ENCODE results near the gene RALB. TPM values are rescaled to one million over a fixed set of nuclear protein-coding genes. Genes with fewer than 3 reads are reported as not detected.
A peak's percentile ranks its signal among the peaks of the same experiment; 100 is the strongest.
"Not testable (repeated sequence)": the region's sequence is repeated elsewhere in the genome, so short reads cannot be mapped to it uniquely, and the experiment has no call there.

The RALB gene
- total RNA-seq, 1 donor from 2014 or later, result 35.6 TPM

- DNase-seq, result no peak
Observed at GRCh38 chr2:120243211-120243610, 9.4 kb upstream of the RALB start.

DNA sequence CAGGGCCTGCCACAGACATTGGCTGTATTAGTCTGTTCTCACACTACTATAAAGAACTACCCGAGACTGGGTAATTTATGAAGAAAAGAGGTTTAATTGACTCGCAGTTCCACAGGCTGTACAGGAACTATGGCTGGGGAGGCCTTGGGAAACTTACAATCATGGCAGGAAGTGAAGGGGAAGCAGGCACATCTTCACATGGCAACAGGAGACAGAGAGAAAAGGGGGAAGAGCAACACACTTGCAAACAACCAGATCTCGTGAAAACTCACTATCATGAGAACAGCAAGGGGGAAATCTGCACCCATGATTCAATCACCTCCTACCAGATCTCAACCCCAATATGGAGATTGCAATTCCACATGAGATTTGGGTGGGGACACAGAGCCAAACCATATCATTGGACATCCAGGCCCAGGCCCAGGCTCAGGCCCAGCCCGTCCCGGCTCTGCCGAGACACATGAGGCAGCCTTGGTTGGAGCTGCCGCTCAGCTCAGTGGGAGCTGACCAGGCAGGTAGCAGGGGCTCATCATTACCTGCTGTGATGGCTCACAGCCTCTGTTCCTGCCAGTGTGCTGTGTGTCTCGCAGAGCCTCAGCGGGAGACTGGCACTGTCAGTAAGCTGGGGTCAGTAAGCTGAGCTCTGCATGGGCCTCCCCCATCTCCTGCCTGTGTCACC, 8.6 kb upstream of the RALB start:
- no peak for DNase-seq

- DNase-seq, result no peak
Observed at GRCh38 chr2:120244656-120245519, 7.8 kb upstream of the RALB start.

GRCh38 chr2:120245520-120246332, 6.9 kb upstream of the RALB start:
- no peak for DNase-seq

DNA sequence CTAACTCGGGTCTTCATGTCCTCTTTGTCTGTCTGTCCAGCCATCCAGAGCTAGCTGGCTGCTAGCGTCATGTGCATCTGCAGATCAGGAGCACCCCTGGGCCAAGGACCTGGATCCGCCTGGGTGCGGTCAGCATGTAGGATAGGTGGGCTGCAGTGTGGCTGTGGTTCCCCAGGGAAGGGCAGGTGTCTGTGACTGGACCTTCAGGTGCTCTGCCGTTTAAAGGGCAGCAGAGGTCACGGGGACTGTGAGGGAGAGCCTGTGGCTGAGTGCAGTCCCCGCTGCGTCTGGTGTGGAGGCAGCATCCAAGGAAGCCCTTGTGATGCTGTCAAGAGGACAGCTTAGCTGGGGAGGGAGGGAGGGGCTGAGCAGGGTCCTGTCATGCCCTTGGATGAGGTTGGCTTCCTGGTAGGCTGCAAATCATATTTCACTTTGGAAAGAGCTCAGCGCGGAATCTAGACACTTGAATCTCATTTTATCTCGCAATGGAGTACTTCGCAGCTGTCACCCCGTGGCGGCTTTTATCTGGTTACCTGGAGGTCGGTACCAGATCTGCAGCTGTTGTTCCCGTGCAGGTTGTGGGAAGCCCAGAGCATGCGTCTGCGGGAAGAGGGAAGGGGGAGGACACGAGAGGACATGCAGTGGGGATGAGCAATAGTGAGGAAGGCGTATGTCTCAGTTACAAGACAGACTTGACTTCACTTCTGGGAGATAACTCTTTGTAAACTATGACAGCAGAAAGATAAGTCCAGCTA, 5.9 kb upstream of the RALB start:
- DNase-seq, result no peak

- no peak for DNase-seq
Observed at GRCh38 chr2:120247851-120248250, 4.8 kb upstream of the RALB start.

DNA sequence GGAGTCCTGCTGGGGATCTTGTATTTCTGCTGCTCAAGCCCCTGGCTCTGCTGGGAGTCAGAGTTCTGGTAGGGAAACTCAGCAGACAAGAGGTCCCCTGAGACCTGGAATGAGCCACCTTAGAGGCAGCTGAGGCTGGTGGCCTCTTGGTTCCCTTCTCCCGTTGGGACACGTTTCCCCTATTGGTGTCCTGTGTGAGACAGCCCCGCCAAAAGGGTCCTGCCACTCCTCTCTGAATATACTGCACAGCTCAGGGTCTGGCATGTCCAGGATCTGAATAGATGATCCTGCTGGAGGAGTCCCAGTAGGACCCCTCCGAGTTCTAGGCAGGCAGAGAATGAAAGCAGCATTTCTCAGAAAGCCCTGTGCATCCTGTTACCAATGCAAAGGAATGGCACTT, 2.0 kb upstream of the RALB start:
- DNase-seq, result no peak

DNA sequence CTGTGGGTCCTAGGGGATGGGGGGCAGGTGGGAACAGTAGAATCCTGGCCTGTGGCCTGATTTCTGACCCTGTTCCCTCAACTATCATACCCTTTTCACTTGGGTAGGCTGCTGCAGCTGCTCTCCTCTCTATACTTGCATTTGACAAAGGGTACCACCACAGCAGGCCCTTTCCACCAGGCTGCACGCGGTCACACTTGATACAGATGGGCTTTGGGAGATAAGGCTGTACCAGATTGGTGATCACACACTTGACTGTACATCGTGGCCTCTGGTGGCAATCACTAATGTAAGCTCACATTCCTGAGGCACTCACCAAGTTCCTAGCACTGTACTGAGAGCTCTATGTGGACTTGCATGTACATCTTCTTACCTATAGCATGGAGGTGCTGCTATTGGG, 1.6 kb upstream of the RALB start:
- DNase-seq, result no peak

- no peak for DNase-seq
Observed at GRCh38 chr2:120251880-120252224, 800 bp upstream of the RALB start.

DNA sequence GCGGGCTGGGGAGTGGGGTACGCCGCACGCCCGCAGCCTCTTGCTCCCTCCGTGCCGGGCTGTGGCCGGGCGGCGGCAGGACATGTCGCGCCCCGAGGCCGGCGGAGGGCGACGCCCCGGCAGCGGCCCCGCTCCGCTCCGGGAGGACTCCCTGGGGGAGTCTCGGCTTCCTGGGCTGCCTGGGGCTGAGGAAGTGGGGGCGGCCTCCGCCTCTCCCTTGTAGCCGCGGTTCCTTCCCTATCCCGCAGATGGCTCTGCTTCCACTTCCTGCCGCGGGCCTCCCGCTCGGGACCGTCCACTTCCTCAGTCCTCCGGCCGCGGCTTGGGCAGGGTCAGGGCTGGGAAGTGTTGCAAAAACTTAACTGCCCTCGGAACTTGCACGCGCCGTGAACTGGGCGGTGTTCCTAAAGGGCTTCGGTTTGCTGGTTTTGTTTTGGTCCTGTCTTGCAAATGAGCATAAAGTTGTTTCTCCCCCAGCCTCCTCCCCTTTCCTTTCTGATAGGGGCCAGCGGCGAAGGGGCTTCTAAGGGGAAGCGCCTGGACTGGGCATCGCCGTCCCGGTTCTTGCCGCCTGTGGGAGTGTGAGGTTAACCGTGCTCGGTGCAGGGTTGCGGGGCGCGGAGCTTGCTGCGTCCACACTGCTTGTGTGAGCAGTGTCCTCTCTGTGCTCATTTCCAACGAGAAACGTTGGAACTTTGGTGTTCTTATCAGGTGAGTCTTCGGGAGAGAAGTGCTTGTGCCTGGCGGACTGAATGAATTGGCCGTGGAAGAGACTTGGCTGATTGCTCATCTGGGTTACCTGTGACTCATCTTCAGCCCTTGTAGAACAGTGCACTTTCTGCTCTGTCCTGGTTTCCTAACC, 600 bp downstream of the RALB start:
- peak; percentile 67 for DNase-seq

GRCh38 chr2:120254178-120254577, 1.5 kb downstream of the RALB start:
- no peak for DNase-seq

DNA sequence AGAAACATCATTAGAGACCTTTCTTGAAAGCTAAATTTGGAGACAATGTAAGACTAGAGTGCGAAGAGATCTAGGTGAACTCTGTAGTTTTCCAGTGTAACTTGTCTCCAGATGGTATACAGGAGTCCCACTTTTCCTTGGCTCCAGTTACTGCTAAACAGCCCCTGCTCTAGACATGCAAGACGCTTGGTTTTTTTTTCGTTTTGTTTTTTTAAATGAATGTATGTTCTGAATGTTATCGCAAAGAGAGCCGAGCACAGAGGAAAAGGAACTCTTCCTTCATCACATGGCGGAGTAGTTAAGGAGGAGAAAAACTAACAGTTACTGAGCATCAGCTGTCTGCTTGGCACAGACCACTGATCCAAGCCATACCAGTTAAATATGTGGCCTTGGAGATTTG, 2.4 kb downstream of the RALB start:
- no peak for DNase-seq

DNA sequence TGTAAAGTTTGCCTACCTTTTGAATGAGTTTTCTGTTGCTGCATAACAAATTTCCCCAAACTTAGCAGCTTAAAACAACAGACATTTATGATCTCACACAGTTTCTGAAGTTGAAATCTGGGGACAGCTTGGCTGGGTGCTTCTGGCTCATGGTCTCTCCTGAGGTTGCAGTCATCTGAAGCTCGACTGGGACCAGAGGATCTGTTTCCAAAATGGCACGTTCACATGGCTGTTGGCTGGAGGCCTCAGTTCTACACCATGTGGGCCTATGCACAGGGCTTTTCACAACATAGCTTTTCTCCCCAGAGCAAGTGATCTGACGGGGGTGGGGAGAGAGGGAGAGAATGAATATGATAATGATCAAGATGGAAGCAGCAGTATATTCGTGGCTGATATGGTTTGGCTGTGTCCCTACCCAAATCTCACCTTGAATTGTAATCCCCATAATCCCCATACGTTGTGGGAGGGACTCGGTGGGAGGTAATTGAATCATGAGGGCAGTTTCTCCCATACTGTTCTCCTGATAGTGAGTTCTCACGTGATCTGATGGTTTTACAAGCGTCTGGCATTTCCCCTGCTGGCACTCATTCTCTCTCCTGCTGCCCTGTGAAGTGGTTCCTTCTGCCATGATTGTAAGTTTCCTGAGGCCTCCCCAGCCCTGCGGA, 3.5 kb downstream of the RALB start:
- DNase-seq, result no peak

DNA sequence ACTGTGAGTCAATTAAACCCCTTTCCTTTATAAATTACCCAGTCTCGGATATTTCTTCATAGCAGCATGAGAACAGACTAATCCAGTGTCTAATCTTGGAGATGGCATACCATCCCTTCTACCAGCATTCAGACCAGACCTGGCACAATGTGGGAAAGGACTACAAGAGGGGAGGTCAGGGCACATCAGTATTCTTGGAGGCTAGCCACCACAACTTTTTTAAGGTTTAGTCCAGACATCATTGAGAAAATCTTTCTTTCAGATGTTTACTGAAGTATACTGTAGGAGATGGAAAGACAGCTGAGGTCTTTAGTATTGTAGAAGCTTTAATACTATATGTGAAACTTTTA, 4.0 kb downstream of the RALB start:
- no peak for DNase-seq

DNA sequence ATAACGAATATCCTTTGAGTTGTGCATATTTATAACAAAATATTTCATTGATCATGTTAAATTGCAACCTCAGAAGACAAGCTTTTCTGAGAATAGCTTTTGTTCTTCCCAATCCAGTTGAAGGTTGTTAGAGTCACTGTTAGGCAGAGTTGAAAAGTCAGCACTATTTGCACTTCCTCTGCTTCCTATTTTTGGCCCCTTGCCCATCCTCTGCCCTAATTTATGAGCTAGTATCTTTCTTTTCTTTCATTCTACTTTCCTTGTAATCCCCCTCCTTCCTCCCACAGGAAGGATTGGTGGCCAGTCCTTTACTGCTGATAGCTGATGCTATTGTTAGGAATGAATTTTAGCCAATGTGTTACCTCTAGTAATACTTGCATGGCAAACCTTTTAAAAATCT, 4.9 kb downstream of the RALB start:
- no peak for DNase-seq

DNA sequence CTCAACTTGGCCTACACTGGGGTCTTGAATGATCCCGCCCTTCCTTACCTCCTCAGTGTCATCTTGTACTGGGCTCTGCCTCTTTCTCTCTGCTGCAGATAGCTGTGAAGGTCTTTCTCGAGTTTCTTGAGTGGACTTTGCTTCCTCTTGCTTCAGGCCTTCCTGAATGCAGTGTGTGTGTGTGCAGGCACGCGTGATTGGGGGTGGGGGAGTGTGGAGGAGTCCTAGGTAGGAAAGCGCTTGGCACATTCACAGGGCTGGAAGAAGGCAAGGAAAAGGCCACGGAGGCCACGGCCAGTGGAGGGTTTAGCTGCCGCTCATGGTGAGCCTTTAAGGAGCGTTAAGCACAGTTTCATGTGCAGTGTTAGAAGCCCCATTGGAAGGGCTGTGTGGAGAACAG, 5.5 kb downstream of the RALB start:
- DNase-seq, result no peak

DNA sequence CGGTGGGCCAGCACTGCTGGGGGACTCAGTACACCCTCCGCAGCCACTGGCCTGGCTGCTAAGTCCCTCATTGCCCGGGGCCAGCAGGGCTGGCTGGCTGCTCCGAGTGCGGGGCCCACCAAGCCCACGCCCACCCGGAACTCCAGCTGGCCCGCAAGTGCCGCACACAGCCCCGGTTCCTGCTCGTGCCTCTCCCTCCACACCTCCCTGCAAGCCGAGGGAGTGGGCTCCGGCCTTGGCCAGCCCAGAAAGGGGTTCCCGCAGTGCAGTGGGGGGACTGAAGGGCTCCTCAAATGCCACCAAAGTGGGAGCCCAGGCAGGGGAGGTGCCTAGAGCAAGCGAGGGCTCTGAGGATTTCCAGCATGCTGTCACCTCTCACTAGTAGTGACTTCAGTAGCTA, 7.3 kb downstream of the RALB start:
- DNase-seq, result not testable (repeated sequence)

GRCh38 chr2:120260736-120261135, 8.1 kb downstream of the RALB start:
- no peak for DNase-seq

GRCh38 chr2:120261387-120262006, 8.8 kb downstream of the RALB start:
- no peak for DNase-seq

- no peak for DNase-seq
Observed at GRCh38 chr2:120262150-120262549, 9.5 kb downstream of the RALB start.

Measured in occipital lobe (tissue), 2 donors.